Naive B cell (primary cell): ENCODE results near the gene KRT26. TPM values are rescaled to one million over a fixed set of nuclear protein-coding genes. Genes with fewer than 3 reads are reported as not detected.

Experiments
- ATAC-seq, 2 donors: fragments of 150-1000 bp; cut with Tn5 transposase; 2 replicates each; pipeline ENCODE4 v1.10.0; 2021; ENCODE audit warnings: low read depth in 2 of 2, mild to moderate bottlenecking in 2 of 2, moderate library complexity in 2 of 2
- DNase-seq: peaks from one replicate; pipeline ENCODE4 v3.0.0; 2022
- H3K27ac Mint-ChIP-seq, 6 donors: one replicate each; pipeline ENCODE4 v1.8.0; 2020 to 2022; ENCODE audit warnings: mild to moderate bottlenecking in 6 of 6, mixed read lengths in 6 of 6, moderate library complexity in 5 of 6, inconsistent platforms in 2 of 6
- H3K27me3 Mint-ChIP-seq, 3 donors: one replicate each; pipeline ENCODE4 v1.8.0; 2021 to 2022; ENCODE audit warnings: mixed read lengths in 3 of 3, mild to moderate bottlenecking in 1 of 3
- H3K36me3 Mint-ChIP-seq, 2 donors: one replicate each; pipeline ENCODE4 v1.8.0; 2020 to 2022; ENCODE audit warnings: mixed read lengths in 2 of 2, inconsistent platforms in 1 of 2, mild to moderate bottlenecking in 1 of 2
- H3K4me1 Mint-ChIP-seq, 3 donors: one replicate each; pipeline ENCODE4 v1.8.0; 2020 to 2022; ENCODE audit warnings: mixed read lengths in 3 of 3, inconsistent platforms in 1 of 3, mild to moderate bottlenecking in 1 of 3, moderate library complexity in 1 of 3
- H3K4me3 Mint-ChIP-seq, 8 donors: one replicate each; pipeline ENCODE4 v1.8.0; 2020 to 2022; ENCODE audit warnings: mild to moderate bottlenecking in 8 of 8, mixed read lengths in 8 of 8, moderate library complexity in 8 of 8, inconsistent platforms in 2 of 8
- H3K9me3 Mint-ChIP-seq, 7 donors: one replicate each; pipeline ENCODE4 v1.8.0; 2020 to 2022; ENCODE audit warnings: mixed read lengths in 7 of 7, mild to moderate bottlenecking in 5 of 7, inconsistent platforms in 2 of 7, moderate library complexity in 1 of 7
- polyA plus RNA-seq, 6 donors: library from polyadenylated mRNA; unstranded; fragments of 300-500 nt; fragmentation: Illumina TruSeq; gene quantifications; one replicate each; pipeline ENCODE4 v1.2.3, GENCODE V29; 2021; ENCODE audit warnings: low read depth in 6 of 6

KRT26 gene
- polyA plus RNA-seq, 6 donors from 2014 or later, result not detected

GRCh38 chr17:40782450-40782849 lies 10.4 kb upstream of the KRT26 start, which contains the start of gene KRT27:
Gene KRT27 (minus strand): TSS chr17:40782550. CDS start chr17:40782493, 57 bp downstream.
- no peak within 1 kb of the TSS for H3K4me3 Mint-ChIP-seq
- DNase-seq, result no peak
- H3K27ac Mint-ChIP-seq, result no peak within 1 kb of the TSS
- no peak for ATAC-seq
- peaks cover 0 to 9% (median 0%) of the 10 kb centered on the region in 3 donors for H3K4me1 Mint-ChIP-seq
- peaks cover 38 to 63% (median 54%) of the 10 kb centered on the region in 3 donors for H3K27me3 Mint-ChIP-seq
- H3K36me3 Mint-ChIP-seq, result no peaks in the 10 kb centered on the region
- H3K9me3 Mint-ChIP-seq, result peaks cover 0 to 2% (median 0%) of the 10 kb centered on the region in 7 donors

- no peaks in the 10 kb centered on the region for H3K36me3 Mint-ChIP-seq
- H3K4me1 Mint-ChIP-seq, result peaks cover 0 to 9% (median 0%) of the 10 kb centered on the region in 3 donors
- peaks cover 50 to 71% (median 71%) of the 10 kb centered on the region in 3 donors for H3K27me3 Mint-ChIP-seq
- ATAC-seq (peak; percentile 40 to 48), DNase-seq (no peak)
- peak overlapping the region; percentile 17 to 78 (median 54) for H3K4me3 Mint-ChIP-seq
- H3K9me3 Mint-ChIP-seq, result peaks cover 0 to 2% (median 0%) of the 10 kb centered on the region in 7 donors
- H3K27ac Mint-ChIP-seq, result peak overlapping the region in 1 of 6 donors; percentile 47
Measured at GRCh38 chr17:40779181-40779909, 7.3 kb upstream of the KRT26 start.

GRCh38 chr17:40778461-40778860 lies 6.5 kb upstream of the KRT26 start:
- Mint-ChIP-seq H3K36me3 (no peaks in the 10 kb centered on the region), H3K27ac (no peak overlapping the region), H3K4me3 (no peak overlapping the region), H3K4me1 (peaks cover 0 to 9% (median 0%) of the 10 kb centered on the region in 3 donors), H3K9me3 (peaks cover 0 to 2% (median 0%) of the 10 kb centered on the region in 7 donors), H3K27me3 (peaks cover 45 to 69% (median 68%) of the 10 kb centered on the region in 3 donors)
- no peak for ATAC-seq
- no peak for DNase-seq

GRCh38 chr17:40777971-40778370 lies 6.0 kb upstream of the KRT26 start:
- peaks cover 41 to 66% (median 64%) of the 10 kb centered on the region in 3 donors for H3K27me3 Mint-ChIP-seq
- H3K36me3 Mint-ChIP-seq, result no peaks in the 10 kb centered on the region
- no peak overlapping the region for H3K4me3 Mint-ChIP-seq
- ATAC-seq (no peak), DNase-seq (no peak)
- H3K9me3 Mint-ChIP-seq, result peaks cover 0 to 2% (median 0%) of the 10 kb centered on the region in 7 donors
- H3K4me1 Mint-ChIP-seq, result peaks cover 0 to 9% (median 0%) of the 10 kb centered on the region in 3 donors
- H3K27ac Mint-ChIP-seq, result no peak overlapping the region

- Mint-ChIP-seq H3K9me3 (peaks cover 0 to 3% (median 0%) of the 10 kb centered on the region in 7 donors), H3K4me3 (no peak overlapping the region)
Measured at GRCh38 chr17:40777459-40777858, 5.5 kb upstream of the KRT26 start.

GRCh38 chr17:40775945-40776344 lies 3.9 kb upstream of the KRT26 start:
- Mint-ChIP-seq H3K9me3 (peaks cover 0 to 4% (median 0%) of the 10 kb centered on the region in 7 donors), H3K27me3 (peaks cover 48 to 70% (median 64%) of the 10 kb centered on the region in 3 donors), H3K36me3 (no peaks in the 10 kb centered on the region), H3K4me3 (no peak overlapping the region), H3K27ac (no peak overlapping the region), H3K4me1 (peaks cover 0 to 9% (median 0%) of the 10 kb centered on the region in 3 donors)
- no peak for DNase-seq
- ATAC-seq, result no peak

More at GRCh38 chr17:40777459-40777858, 5.5 kb upstream of the KRT26 start:
- Mint-ChIP-seq H3K27me3 (peaks cover 45 to 66% (median 65%) of the 10 kb centered on the region in 3 donors), H3K4me1 (peaks cover 0 to 9% (median 0%) of the 10 kb centered on the region in 3 donors), H3K27ac (no peak overlapping the region), H3K36me3 (no peaks in the 10 kb centered on the region)
- ATAC-seq, result no peak
- no peak for DNase-seq

GRCh38 chr17:40765657-40766056 lies 6.3 kb downstream of the KRT26 start:
- ATAC-seq, result no peak
- peaks cover 33 to 52% (median 48%) of the 10 kb centered on the region in 3 donors for H3K27me3 Mint-ChIP-seq
- no peak for DNase-seq
- H3K9me3 Mint-ChIP-seq, result peaks cover 6 to 48% (median 31%) of the 10 kb centered on the region in 7 donors
- H3K4me3 Mint-ChIP-seq, result no peak overlapping the region
- H3K27ac Mint-ChIP-seq, result no peak overlapping the region
- no peaks in the 10 kb centered on the region for H3K4me1 Mint-ChIP-seq
- H3K36me3 Mint-ChIP-seq, result peaks cover 0 to 10% of the 10 kb centered on the region in 2 donors

GRCh38 chr17:40763752-40764151 lies 8.2 kb downstream of the KRT26 start:
- H3K27me3 Mint-ChIP-seq, result peaks cover 35 to 50% (median 49%) of the 10 kb centered on the region in 3 donors
- H3K4me1 Mint-ChIP-seq, result no peaks in the 10 kb centered on the region
- no peak overlapping the region for H3K4me3 Mint-ChIP-seq
- H3K36me3 Mint-ChIP-seq, result peaks cover 9 to 23% of the 10 kb centered on the region in 2 donors
- DNase-seq (no peak), ATAC-seq (no peak)
- no peak overlapping the region for H3K27ac Mint-ChIP-seq
- H3K9me3 Mint-ChIP-seq, result peaks cover 13 to 67% (median 50%) of the 10 kb centered on the region in 7 donors

- peaks cover 16 to 82% (median 60%) of the 10 kb centered on the region in 7 donors for H3K9me3 Mint-ChIP-seq
- no peak overlapping the region for H3K27ac Mint-ChIP-seq
- no peak for DNase-seq
- no peak overlapping the region for H3K4me3 Mint-ChIP-seq
- ATAC-seq, result no peak
- H3K4me1 Mint-ChIP-seq, result no peaks in the 10 kb centered on the region
- H3K27me3 Mint-ChIP-seq, result peaks cover 25 to 56% (median 33%) of the 10 kb centered on the region in 3 donors
- peaks cover 15 to 31% of the 10 kb centered on the region in 2 donors for H3K36me3 Mint-ChIP-seq
Measured at GRCh38 chr17:40760105-40761016, 11.6 kb downstream of the KRT26 start.

GRCh38 chr17:40755231-40755630 lies 16.8 kb downstream of the KRT26 start, which contains the start of gene KRT25:
Gene KRT25 (minus strand): TSS chr17:40755331. CDS start chr17:40755271, 60 bp downstream.
- Mint-ChIP-seq H3K36me3 (peaks cover 15 to 21% of the 10 kb centered on the region in 2 donors), H3K4me1 (no peaks in the 10 kb centered on the region), H3K27me3 (peaks cover 28 to 56% (median 32%) of the 10 kb centered on the region in 3 donors), H3K4me3 (no peak within 1 kb of the TSS), H3K27ac (no peak within 1 kb of the TSS), H3K9me3 (peaks cover 10 to 31% (median 25%) of the 10 kb centered on the region in 7 donors)
- ATAC-seq, result no peak
- no peak for DNase-seq

GRCh38 chr17:40753804-40754203 lies 18.2 kb downstream of the KRT26 start:
- Mint-ChIP-seq H3K36me3 (peaks cover 6 to 9% of the 10 kb centered on the region in 2 donors), H3K27ac (peak overlapping the region in 1 of 6 donors; percentile 67), H3K4me3 (no peak overlapping the region), H3K27me3 (peaks cover 30 to 54% (median 31%) of the 10 kb centered on the region in 3 donors), H3K4me1 (no peaks in the 10 kb centered on the region), H3K9me3 (peaks cover 3 to 23% (median 12%) of the 10 kb centered on the region in 7 donors)
- DNase-seq (no peak), ATAC-seq (no peak)

- H3K27me3 Mint-ChIP-seq, result peaks cover 35 to 47% (median 44%) of the 10 kb centered on the region in 3 donors
Measured at GRCh38 chr17:40751065-40751464, 20.9 kb downstream of the KRT26 start.

GRCh38 chr17:40750391-40750790 lies 21.6 kb downstream of the KRT26 start:
- DNase-seq (no peak), ATAC-seq (no peak)
- Mint-ChIP-seq H3K27me3 (peaks cover 41 to 49% (median 48%) of the 10 kb centered on the region in 3 donors), H3K36me3 (no peaks in the 10 kb centered on the region), H3K4me1 (no peaks in the 10 kb centered on the region), H3K27ac (no peak overlapping the region), H3K9me3 (peaks cover 0 to 10% (median 1%) of the 10 kb centered on the region in 7 donors), H3K4me3 (no peak overlapping the region)

More at GRCh38 chr17:40751065-40751464, 20.9 kb downstream of the KRT26 start:
- no peak overlapping the region for H3K27ac Mint-ChIP-seq
- peaks cover 0 to 10% (median 1%) of the 10 kb centered on the region in 7 donors for H3K9me3 Mint-ChIP-seq
- H3K4me1 Mint-ChIP-seq, result no peaks in the 10 kb centered on the region
- H3K36me3 Mint-ChIP-seq, result no peaks in the 10 kb centered on the region
- H3K4me3 Mint-ChIP-seq, result no peak overlapping the region
- ATAC-seq (no peak), DNase-seq (no peak)
